Endometrium (tissue), 2 donors: ENCODE measurements around the gene FRG2C.
"Not testable (repeated sequence)": the region's sequence is repeated elsewhere in the genome, so short reads cannot be mapped to it uniquely, and the experiment has no call there.

ENCODE experiments used
- FAIRE-seq: peaks from 2 replicates; lab custom pipeline; 2012; peaks lifted over from hg19 to GRCh38; lab: Jason Lieb, UNC
- donor health status: control.
- donor health status: control.

Gene FRG2C

DNA sequence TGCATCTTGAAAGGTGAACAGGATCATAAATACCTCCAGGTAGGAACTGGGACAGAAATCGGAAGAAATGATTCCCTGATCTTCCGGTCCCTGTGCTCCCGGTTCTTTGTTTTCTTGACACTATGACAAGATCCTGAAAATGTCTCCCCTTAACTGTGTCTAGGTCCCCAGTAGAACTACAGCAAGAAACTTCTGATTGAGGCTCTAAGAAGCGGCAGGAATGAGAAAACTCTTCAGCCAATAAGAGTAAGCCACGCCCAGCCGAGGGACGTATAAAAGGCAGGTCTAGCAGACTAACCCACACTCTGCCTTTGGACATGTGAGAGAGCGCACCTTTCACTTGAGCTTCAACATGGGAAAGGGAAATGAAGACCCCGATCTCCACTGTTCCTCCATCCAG lies at the start of gene FRG2C:
Gene FRG2C (plus strand): TSS at position 301 of the 400 bp plus-strand sequence. CDS start 52 bp downstream, at position 353.
- FAIRE-seq, result not testable (repeated sequence)

- FAIRE-seq, result not testable (repeated sequence)
Observed at GRCh38 chr3:75618666-75619305, 45.3 kb upstream of the FRG2C start.

DNA sequence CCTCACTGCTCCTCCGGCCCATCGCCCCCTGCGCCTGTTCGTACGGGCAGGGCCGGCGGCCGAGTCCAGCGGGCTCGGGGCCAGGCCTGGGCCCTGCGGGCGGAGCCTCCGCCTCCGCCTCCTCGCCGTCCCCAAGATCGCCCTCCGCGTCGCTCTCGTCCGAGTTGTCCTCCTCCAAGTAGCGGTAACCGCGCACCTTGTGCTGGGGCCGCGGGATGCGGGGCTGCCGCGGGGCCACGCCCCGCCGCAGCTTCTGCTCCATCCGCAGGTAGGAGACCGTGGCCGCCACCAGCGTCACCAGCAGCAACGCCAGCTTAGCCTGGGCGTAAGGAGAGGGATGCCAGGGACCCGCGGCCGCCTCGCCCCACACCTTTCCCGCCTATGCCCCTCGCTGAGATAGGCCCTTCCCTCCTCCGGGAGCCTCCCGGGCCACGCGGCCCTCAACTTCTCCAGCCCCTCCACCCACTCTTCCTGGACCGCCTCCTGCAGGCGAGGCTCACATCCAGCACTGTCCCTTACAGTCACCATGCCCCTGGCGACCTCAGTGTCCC lies 44.6 kb upstream of the FRG2C start:
- FAIRE-seq, result not testable (repeated sequence)

- FAIRE-seq, result not testable (repeated sequence)
Observed at GRCh38 chr3:75621772-75622171, 42.4 kb upstream of the FRG2C start.

DNA sequence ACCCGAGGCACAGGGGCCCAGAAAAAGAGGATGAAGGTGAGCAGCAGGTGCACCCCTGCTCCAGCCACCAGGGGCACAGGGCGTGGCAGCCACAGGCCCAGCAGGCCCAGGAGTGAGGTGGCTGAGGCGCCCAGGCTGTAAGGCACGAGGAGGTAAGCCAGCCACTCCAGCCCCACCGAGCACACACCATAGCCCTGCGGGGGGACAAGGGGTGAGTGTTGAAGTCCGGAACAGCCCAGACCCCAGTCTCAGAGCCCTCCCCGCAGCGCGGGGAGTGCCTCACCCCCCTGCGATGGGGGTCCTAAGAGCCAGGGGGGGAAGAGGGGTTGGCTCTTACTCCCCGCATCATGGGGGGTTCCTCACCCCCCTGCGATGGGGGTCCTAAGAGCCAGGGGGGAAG lies 40.5 kb upstream of the FRG2C start:
- not testable (repeated sequence) for FAIRE-seq

GRCh38 chr3:75630887-75631535 lies 33.1 kb upstream of the FRG2C start:
- not testable (repeated sequence) for FAIRE-seq

DNA sequence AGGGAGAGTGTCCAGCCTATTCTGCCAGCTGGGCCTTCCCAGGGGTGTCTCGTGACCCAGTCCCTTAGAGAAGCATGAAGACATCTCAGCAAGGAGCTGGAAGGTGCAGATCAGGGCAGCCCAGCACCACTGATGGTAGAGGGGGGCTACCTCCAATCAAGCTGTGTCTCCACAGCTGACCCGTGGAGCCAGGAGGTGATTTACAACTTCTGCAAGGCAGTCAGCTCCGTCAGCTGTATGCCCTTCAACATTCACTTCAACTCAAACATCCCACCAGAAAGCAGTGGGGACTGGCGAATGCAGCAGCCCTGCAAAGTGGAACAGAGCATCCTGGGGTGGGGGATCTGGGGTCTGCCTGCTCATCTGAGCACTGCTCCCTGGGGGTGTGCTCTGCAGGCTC lies 32.6 kb upstream of the FRG2C start:
- FAIRE-seq, result no peak

DNA sequence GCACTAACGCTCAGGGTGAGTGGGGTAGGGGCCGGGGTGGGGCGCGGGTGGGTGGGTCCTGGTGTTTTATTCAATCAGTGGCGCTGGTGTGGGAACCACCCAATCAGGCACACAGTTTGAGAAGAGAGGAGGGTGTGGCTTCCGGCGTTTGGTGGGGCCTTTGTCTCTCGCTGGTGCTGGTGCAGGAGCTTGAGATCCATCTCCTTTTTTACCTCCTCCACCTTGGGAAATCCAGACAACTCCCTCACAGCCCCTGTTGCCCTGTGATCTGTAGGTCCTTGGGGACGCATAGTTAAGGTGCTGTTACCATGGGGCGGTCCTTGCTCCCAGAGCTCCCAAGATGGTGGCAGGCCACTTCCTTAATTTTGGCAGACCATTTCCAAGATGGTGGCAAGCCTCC lies 25.2 kb upstream of the FRG2C start:
- FAIRE-seq, result not testable (repeated sequence)

DNA sequence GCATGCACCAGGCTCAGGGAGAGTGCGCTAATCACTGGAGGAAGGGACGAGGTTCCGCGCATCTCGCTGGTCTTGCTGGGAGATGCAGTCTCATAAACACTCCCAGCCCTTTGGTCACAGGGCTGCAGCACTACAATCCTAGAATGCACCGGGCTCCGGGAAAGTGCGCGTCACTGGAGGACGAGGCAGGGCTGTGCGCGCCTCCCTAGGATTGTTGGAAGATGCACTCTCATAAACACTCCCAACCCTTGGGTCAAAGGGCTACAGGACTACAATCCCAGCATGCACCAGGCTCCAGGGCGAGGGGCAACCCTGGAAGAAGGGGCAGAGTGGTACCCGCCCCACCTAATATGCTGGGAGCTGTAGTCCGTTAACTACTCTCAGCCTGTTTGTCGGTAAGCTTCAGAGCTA lies 23.0 kb upstream of the FRG2C start:
- FAIRE-seq, result peak; percentile 4

DNA sequence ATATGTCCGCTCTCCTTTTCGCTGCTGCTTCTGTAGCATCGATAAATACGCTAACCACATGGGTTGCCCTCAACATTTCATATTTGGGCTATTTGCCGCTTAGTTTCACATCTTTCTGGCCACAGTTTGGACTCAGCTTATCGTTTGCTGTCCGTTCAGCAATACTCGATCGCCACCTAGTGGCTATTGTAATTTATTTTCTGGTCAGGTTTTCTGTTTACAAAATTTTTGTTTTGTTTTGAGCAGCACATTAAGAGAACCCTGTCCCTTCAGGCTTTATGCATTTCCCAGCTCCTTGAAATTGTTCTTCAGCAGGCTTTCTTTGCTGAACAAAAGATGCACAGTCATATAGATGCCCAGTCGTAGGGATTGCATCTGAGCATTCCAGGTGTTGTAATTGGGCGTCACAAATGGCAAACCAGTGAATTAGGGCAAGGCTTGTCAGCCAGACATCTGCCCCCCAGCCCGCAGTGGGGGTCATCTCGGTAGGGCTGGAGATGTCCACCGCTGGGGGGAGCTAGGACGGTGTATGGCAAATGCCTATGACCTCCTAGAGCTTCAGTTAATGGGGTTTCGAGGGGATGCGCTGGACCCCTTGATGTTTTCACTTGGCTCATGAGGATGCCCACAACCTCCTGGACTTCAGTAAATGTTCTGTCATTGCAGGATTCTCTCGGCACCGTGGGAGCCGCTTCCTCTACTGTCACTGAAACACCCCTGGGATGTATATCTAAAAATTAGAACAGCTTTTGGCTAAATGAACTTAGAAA lies 20.9 kb upstream of the FRG2C start:
- FAIRE-seq, result peak; percentile 69

DNA sequence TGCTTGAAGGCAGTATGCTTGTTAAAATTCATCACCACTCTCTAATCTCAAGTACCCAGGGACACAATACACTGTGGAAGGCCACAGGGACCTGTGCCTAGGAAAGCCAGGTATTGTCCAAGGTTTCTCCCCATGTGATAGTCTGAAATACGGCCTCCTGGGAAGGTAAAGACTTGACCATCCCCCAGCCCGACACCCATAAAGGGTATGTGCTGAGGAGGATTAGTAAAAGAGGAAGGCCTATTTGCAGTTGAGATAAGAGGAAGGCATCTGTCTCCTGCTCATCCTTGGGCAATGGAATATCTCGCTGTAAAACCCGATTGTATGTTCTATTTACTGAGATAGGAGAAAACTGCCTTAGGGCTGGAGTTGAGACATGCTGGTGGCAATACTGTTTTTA lies 18.6 kb upstream of the FRG2C start:
- FAIRE-seq, result not testable (repeated sequence)

- no peak for FAIRE-seq
Observed at GRCh38 chr3:75650191-75650590, 13.9 kb upstream of the FRG2C start.

GRCh38 chr3:75655101-75655904 lies 8.8 kb upstream of the FRG2C start:
- FAIRE-seq, result not testable (repeated sequence)

DNA sequence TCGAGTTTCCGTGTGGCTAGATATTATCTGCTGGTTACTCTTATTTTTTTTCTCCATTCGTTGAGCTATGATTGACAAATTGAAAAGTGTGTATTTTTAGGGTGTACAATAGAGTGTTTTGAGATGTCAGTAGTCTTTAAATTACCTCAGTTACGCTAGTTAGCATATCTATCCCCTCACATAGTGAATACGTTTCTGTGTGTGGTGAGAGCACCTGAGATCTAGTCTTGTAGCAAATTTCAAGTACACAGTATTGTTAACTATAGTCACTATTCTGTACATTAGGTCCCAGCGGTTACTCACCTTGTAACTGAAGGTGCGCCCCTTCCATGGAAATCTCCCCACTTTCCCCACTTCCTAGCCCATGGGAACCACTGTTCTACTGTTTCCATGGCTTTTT lies 8.2 kb upstream of the FRG2C start:
- FAIRE-seq, result not testable (repeated sequence)

DNA sequence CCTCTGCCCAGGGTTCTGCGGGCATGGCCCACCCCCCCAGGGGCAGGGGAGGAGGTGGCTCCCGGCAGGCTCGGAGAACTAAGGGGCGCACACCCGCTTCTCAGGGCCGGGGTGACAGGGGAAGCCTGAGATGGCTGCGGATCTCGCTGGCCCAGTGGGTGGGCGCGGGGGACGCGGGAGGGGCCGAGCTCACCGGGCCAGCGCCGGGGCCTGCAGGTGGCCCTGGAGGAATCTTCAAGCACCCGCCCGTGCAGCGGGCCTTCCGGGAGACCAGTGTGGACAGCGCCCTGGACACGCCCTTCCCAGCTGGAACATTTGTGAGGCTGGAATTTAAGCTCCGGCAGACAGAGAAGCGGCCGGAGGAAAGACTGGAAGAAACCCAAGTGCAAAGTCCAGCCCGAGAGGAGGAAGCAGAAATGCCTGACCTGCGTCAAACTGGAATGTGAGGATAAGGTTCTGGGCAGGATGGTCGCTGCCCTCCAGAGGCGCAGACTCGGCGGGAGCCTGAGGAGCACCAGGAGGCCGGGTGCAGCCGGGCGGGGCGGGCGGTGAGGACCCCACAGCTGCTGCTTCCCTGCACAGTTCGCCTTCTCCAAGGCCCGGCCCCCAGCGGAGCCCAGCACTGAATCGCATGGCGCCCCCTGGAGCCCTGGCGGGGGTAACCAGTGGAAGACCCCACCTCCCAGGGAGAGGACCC lies 5.6 kb upstream of the FRG2C start:
- not testable (repeated sequence) for FAIRE-seq

DNA sequence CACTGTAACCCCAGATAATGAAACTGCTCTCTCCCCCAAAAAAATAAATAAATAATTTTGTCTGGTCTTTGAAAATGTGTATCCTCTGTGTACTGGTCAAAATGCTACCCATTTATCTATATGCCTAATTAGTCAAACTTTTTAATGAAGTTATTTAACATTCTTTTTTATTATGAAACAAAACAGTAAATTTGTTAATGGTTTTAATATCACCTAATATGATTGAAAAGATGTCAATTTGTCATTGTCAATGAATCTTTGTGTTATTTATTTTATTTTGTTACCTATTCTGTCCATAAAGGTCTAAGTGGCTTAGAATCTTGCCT lies 5.1 kb upstream of the FRG2C start:
- peak; percentile 91 for FAIRE-seq

- FAIRE-seq, result not testable (repeated sequence)
Observed at GRCh38 chr3:75665626-75666025, 1.5 kb downstream of the FRG2C start.

DNA sequence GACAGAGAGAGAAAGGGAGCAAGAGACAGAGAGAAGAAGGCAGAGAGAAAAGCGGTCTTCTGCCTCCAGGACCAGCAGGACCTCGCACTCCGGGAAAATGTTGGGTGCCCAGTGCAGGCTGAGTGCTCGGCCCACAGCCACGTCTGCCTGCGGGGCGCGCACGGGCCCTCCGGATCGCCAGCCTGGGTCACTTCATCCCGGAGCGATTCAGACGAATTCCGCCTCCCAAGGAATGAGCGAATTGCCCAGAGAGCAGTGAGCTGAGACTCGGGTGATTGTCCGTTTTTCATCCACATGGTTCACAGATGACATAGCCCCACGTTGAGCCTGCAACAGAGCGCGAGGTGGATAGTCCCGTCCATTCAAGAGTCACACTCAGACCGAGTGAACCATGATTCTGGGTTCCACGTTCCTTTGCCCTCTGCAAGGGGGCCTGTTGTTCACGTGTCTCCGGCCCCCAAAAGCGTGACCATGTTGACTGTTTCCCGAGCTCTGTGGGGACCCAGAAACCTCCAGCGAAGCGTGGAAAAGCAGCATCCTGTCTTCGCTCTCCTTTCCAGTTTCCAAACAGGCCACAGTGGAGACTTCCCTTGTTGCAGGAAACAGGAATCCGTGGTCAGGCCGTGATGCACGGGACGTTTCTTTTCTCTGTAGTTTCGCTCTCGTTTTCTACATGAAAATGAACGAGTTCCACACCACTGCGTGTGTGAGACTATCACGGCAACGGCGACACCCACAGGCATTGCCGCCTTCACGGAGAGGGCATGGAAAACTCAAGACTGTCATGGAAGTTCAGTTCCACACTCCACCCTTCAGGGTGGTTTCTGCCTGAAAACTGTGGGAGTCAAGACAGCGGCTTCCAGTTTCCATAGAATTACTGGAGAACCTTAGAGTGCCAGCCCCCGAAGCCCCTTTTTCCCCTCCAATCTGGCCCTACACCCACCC lies 3.9 kb downstream of the FRG2C start:
- not testable (repeated sequence) for FAIRE-seq

DNA sequence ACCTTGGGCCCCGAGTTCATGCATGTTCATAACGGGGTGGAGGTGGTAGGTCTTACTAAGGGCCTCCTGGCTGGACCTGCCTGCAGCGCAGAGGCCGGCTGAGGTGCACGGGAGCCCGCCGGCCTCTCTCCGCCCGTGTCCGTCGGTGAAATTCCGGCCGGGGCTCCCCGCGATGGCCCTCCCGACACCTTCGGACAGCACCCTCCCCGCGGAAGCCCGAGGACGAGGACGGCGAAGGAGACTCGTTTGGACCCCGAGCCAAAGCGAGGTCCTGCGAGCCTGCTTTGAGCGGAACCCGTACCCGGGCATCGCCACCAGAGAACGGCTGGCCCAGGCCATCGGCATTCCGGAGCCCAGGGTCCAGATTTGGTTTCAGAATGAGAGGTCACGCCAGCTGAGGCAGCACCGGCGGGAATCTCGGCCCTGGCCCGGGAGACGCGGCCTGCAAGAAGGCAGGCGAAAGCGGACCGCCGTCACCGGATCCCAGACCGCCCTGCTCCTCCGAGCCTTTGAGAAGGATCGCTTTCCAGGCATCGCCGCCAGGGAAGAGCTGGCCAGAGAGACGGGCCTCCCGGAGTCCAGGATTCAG lies 4.7 kb downstream of the FRG2C start:
- not testable (repeated sequence) for FAIRE-seq
